DOHH2 (cell line): ENCODE data around the gene TMEM132D.

Source experiments
- CTCF ChIP-seq: fragments of 200-600 bp; sonication (generic); IDR thresholded peaks from one replicate; pipeline ENCODE4 v1.5.1; 2014; ENCODE audit warnings: antibody characterized with exemption, mild to moderate bottlenecking, low read depth, low read length; ENCODE audit not compliant: poor library complexity, severe bottlenecking
- EZH2phosphoT487 ChIP-seq: fragments of 200-600 bp; sonication (generic); IDR thresholded peaks from 2 replicates; pipeline ENCODE4 v1.6.1; 2017; ENCODE audit warnings: borderline replicate concordance, mild to moderate bottlenecking, antibody characterized with exemption, low read length, moderate library complexity, mixed read lengths

GRCh38 chr12:129579879-129580278 is 323.9 kb downstream of the TMEM132D start:
- no peak for TF ChIP-seq CTCF
- TF ChIP-seq EZH2phosphoT487: no peak
